ENCODE measurements around the gene TMEM42.
A peak's percentile ranks its signal among the peaks of the same experiment; 100 is the strongest.

Gene TMEM42

GRCh38 chr3:44874308-44874707 is 12.6 kb downstream of the TMEM42 start, which contains the start of gene TGM4:
TSS of gene TGM4 (plus strand) at chr3:44874608. CDS start at chr3:44874679, 71 bp downstream.
- no peak for DNase-seq (ENCODE audit: low spot score)

- DNase-seq (ENCODE audit: low spot score) = no peak
These were observed 13.9 kb downstream of the TMEM42 start for GRCh38 chr3:44875596-44875995.

- DNase-seq (ENCODE audit: low spot score) = no peak
These were observed 15.6 kb downstream of the TMEM42 start for GRCh38 chr3:44877333-44877732.

GRCh38 chr3:44880284-44880683 is 18.6 kb downstream of the TMEM42 start:
- no peak for DNase-seq (ENCODE audit: low spot score)

DNA sequence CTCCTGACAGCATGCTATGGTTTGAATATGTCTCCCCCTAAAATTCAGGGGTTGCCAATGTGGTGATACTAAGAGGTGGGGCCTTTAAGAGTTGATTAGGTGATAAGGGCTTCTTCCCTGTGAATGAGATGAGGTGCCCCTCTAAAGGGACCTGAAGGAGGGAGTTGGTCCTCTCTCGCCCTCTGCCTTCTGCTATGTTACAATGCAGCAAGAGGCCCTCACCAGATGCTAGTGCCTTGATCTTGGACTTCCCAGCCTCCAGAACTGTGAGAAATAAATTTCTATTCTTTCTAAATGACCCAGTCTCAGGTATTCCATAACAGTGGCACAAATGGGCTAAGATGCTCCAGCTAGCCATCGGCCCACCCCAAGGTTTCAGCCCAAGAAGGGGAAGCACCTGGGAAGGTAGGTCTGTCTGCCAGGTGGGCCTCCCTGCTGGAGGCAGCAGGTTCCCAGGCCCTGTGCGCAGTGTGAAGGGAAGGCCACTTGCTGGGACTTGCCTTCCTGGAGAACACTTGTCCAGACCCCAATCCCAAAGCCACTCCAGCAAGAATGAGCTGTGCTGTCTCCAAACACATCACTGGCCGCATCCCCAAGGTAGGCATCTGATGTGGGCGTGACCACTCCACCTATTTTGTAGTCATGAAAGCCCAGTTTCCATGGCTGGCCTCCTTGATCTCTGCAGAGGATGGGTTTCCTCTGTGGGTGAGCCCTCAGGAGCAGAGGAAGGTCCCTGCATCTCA is 21.7 kb downstream of the TMEM42 start:
- DNase-seq (ENCODE audit: low spot score) = no peak

DNA sequence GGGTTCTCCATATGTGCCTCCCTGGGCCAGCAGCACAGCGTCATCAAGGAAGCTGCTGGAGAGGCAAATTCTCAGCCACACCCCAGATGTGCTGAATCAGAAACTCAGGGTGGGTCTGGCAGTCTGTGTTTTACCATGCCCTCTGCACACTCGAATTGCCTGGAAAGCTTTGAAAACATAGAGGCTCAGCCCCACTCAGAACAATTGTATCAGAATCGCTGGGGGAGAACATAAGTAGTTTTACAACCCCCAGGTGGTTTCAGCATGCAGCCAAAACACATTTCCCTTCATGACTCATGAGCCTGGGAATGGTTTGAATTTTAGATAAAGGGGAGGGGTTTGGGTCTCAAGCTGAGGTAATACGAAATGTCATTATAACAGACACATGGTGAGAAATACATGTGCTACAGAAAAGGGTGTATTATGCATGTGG is 22.3 kb downstream of the TMEM42 start:
- DNase-seq (ENCODE audit: low spot score) = peak; percentile 50

- DNase-seq (ENCODE audit: low spot score) = peak; percentile 70
These were observed 23.9 kb downstream of the TMEM42 start for GRCh38 chr3:44885618-44886017.

GRCh38 chr3:44886561-44886960 is 24.8 kb downstream of the TMEM42 start:
- DNase-seq (ENCODE audit: low spot score) = no peak

DNA sequence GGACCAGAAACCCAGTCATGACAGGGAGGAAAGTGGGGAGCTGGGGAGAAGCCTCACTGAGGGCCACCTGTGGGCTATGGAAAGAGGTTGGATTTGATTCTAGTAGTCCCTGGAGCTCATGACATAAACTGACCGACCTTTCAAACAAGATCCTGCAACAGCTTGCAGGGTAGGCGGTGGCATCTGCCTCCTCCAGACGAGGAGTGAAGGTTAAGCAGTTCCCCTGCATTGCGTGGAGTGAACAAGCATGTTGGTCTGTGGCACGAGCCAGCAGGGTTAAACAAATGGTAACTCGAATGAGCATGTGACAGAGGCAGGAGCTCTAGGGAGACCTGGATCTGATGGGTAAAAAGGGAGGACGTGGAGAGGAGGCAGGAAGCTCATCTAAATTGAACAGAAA is 25.4 kb downstream of the TMEM42 start:
- DNase-seq (ENCODE audit: low spot score) = peak; percentile 11

DNA sequence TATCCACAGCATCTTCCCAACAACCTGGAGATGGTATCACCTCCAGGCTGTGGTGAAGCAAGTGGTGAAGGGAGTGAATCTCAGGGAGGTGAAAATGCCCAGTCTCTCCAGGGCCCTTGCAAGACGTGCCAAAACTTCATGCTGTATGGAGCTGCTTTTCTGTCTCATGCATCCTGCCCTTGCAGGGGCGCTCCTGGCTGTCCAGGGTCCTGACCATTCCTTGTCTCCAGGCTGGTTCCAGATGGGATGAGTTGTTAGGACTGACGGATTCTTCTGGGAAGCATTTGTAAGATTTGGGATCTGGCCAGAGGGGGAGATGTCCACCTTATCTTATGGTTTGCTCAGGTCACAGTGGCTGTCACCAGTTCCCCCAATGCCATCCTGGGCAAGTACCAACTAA is 28.5 kb downstream of the TMEM42 start:
- DNase-seq (ENCODE audit: low spot score) = no peak

- no peak for DNase-seq (ENCODE audit: low spot score)
These were observed 29.1 kb downstream of the TMEM42 start for GRCh38 chr3:44890852-44891251.

GRCh38 chr3:44892689-44893088 is 31.0 kb downstream of the TMEM42 start:
- DNase-seq (ENCODE audit: low spot score) = no peak

DNA sequence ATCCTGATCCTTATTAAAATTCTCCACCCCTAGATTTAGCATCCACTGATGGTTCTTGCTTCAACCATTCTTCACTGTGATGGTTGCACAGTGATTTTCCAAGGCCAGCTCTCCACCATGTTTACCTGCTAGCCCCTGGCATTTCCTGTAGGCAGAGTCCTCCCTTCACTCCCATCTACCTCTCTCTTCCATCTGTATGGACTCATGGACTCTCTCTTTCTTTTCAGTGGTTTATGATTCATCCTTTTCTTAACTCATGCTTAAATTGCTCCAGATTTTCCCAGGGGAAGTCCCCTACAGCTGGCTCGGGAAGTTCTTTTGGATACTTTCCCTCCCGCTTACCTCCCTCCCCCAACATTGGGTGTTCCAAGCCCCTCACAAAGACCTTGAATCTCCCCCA is 31.4 kb downstream of the TMEM42 start:
- DNase-seq (ENCODE audit: low spot score) = no peak

- DNase-seq (ENCODE audit: low spot score) = no peak
These were observed 32.8 kb downstream of the TMEM42 start for GRCh38 chr3:44894485-44894884.

GRCh38 chr3:44896440-44896839 is 34.7 kb downstream of the TMEM42 start:
- DNase-seq (ENCODE audit: low spot score) = no peak

- no peak for DNase-seq (ENCODE audit: low spot score)
These were observed 38.1 kb downstream of the TMEM42 start for GRCh38 chr3:44899683-44900367.

DNA sequence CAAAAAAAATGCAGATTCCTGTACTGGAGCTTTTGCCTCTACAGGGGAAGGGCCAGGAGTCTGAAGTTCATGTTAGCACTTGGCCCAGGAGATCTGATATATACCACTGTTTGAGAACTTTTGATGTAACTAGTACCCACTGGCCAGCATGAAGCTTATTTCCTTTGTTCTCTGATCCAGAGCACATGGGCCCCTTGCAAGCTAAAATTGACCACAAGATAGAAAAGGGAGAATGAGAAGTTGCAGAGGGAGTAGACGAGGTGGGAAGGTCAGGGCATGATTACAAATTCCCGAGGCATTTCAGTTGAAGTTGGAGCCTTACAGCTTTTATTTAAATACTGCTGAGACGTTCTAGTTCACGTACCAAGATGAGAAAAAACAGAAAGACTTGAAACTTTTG is 40.9 kb downstream of the TMEM42 start:
- DNase-seq (ENCODE audit: low spot score) = no peak

DNA sequence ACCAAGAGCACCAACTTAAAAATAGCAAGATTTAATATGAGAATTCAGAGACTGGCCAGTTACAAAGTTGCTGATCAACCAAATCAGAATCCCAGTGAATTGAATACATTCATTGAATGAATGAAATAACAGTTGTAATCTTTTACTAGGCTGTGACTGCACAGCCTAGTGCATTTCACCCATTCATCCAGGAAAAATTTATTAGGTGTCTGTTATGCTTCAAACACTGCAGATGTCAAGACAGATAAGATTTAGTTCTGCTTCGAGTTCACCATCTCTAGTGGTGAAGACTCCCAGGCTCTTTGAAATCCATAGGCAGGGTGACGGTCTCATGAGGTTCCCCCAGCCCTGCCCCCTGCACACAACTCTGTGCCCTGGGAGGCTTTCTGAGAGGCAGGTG is 41.6 kb downstream of the TMEM42 start:
- no peak for DNase-seq (ENCODE audit: low spot score)

- no peak for DNase-seq (ENCODE audit: low spot score)
These were observed 42.0 kb downstream of the TMEM42 start for GRCh38 chr3:44903751-44904150.

DNA sequence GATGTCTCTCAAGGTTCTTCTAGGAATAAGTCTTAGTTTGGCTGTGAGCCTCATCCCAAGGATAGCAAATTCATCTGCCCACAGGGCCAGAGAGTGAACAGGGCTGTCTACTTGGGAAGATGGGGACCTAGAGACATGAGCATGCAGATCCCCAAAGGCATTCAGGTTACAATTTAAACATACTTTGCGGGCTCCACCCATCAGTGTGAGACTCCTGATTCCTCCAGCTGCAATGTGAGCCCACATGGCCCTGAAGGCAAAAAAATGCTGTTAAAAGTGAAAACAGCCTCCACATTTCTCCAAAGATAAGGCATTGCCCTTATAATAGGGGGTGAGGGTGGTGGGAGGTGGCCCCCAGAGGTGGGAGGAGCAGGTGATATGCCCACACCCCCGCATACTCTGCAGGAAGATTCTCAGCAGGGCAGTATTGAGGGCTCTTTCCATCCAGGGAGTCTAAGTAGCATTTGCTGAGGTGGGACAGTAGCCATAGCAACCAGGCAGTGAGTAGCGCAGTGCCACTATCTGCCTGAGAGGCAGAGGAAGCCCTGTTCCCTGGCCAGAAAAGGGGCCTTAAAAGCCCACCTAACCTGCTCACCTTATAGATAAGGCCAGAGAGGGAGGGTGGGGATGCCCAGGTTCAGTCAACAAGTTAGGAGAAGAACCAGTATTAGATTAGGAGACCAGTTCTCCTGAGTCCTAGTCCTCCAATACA is 43.9 kb downstream of the TMEM42 start:
- DNase-seq (ENCODE audit: low spot score) = no peak

- DNase-seq (ENCODE audit: low spot score) = no peak
These were observed 45.3 kb downstream of the TMEM42 start for GRCh38 chr3:44906997-44907396.

DNA sequence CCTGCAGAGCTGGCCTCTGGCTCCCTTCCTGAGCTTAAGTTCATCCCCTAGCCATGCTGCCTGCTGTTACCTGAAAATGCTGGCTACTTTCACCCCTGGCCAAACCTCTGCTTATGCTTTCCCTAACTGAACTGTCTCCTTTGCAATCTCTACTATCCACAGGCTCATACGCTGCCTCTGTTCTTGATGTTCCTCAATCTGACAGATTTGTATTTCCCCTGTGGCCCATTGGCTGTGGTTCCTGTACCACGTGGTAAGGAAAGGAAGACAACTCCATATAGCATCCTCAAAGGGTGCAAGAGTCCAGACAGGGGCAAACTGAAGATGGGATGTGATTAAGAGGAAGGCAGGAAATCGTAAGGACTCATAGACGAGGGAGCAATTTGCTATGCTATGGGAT is 45.9 kb downstream of the TMEM42 start:
- DNase-seq (ENCODE audit: low spot score) = no peak

GRCh38 chr3:44909063-44909462 is 47.4 kb downstream of the TMEM42 start:
- no peak for DNase-seq (ENCODE audit: low spot score)

All from Ammon's horn (tissue), 1 donor.